IPS-18a (cell line): ENCODE results near the gene RHOD.
A peak's percentile ranks its signal among the peaks of the same experiment; 100 is the strongest.

Experiments
- H3K27ac ChIP-seq: one replicate; pipeline ENCODE4 v1.5.1; 2013; ENCODE audit warnings: low read length
- H3K27me3 ChIP-seq: one replicate; pipeline ENCODE4 v1.6.1; 2013; ENCODE audit warnings: mild to moderate bottlenecking, low read length; ENCODE audit not compliant: control insufficient read depth, insufficient read depth
- H3K36me3 ChIP-seq: one replicate; pipeline ENCODE4 v1.6.1; 2013; ENCODE audit warnings: low read depth, low read length; ENCODE audit not compliant: control insufficient read depth
- H3K4me1 ChIP-seq: one replicate; pipeline ENCODE4 v1.6.1; 2013; ENCODE audit warnings: low read depth, low read length; ENCODE audit not compliant: control insufficient read depth
- H3K4me3 ChIP-seq: one replicate; pipeline ENCODE4 v1.5.1; 2013; ENCODE audit warnings: low read length
- H3K9ac ChIP-seq: one replicate; pipeline ENCODE4 v1.6.1; 2013; ENCODE audit warnings: mild to moderate bottlenecking, low read length, moderate library complexity
- H3K9me3 ChIP-seq: one replicate; pipeline ENCODE4 v1.6.1; 2013; ENCODE audit warnings: low read depth, low read length; ENCODE audit not compliant: control insufficient read depth

RHOD gene

DNA sequence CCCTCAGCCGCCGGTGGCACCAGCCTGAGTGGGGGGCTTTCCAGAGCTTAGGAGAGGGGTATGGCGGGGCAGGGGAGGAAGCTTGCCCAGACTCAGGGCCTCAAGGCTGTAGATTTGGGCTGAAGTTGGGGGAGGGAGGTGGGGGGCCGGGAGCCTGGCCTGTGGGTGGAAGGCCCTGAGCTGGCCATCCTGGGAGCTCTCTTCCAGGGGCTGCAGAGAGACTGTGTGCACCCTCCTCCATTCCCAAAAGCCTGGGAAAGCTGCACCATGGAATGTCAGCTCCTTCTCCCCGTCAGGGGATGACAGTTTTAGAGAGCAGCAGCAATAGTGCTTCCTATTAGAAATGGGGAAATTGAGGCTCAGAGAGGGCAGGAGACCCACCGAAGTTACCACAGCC, 32.7 kb upstream of the RHOD start:
- no peak overlapping the region for H3K27ac ChIP-seq
- H3K27me3 ChIP-seq, result peaks cover 36% of the 10 kb centered on the region
- H3K4me3 ChIP-seq, result peak overlapping the region; percentile 34
- H3K9ac ChIP-seq, result no peak overlapping the region
- peaks cover 3% of the 10 kb centered on the region for H3K4me1 ChIP-seq
- H3K9me3 ChIP-seq, result no peaks in the 10 kb centered on the region
- no peaks in the 10 kb centered on the region for H3K36me3 ChIP-seq

DNA sequence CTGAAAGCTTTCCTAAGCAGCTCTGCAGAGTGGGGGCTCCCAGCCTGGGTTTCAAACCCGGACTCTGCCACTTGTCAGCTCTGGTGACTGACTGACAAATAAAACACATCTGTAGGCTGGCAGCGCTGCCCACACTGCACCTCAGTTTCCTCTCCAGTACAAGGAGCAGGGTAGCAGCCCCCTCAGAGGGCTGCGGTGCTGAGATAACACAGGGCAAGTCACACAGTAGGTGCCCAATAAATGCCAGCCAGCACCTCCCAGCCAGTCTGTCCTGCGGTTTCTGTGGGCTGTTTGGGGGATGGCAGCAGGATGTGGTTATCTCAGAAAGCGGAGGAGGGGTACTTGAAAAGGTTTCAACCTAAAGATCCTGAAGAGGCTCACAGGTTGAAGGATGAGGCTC, 32.2 kb upstream of the RHOD start:
- Histone ChIP-seq H3K27me3 (peaks cover 36% of the 10 kb centered on the region), H3K36me3 (no peaks in the 10 kb centered on the region), H3K4me1 (peaks cover 3% of the 10 kb centered on the region), H3K27ac (no peak overlapping the region), H3K4me3 (no peak overlapping the region), H3K9ac (no peak overlapping the region), H3K9me3 (no peaks in the 10 kb centered on the region)

DNA sequence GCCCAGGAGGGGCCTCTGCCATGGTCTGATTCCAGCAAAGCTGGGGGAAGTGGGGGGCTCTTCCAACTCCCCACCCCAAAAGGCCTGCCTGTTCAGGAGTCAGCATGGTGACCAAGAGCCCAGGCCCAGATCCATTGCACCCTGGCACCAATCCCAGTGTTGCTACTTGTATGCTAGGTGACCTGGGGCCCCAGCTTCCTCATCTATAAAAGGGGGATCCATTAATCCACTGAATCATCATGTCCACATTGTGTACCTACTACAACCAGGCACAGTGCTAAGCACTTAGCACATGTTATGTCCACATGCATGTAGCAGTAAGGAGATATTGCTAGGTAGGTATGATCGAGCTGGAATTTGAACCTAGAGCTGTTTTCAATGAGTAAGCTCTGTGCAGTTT, 31.7 kb upstream of the RHOD start:
- no peak overlapping the region for H3K27ac ChIP-seq
- no peaks in the 10 kb centered on the region for H3K9me3 ChIP-seq
- H3K9ac ChIP-seq, result no peak overlapping the region
- H3K27me3 ChIP-seq, result peaks cover 36% of the 10 kb centered on the region
- H3K36me3 ChIP-seq, result no peaks in the 10 kb centered on the region
- H3K4me1 ChIP-seq, result peaks cover 3% of the 10 kb centered on the region
- no peak overlapping the region for H3K4me3 ChIP-seq

DNA sequence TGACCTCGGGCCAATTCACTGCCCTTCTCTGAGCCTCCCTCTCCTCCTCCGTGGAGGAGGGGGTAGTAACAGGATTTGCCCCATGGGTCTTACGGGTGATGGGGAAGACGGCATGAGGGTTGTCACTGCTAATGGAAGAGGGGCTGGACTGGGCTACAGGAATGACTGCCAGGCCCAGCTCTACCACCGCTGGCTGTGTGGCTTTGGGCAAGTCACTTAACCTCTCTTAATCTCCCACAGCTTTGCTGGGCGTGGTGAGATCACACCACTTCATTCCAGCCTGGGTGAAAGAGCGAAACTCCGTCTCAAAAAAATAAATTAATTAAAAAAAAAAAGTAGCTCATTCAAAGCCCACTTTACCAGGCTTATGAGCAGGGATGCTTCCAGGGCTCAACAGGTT, 30.9 kb upstream of the RHOD start:
- Histone ChIP-seq H3K27me3 (peaks cover 36% of the 10 kb centered on the region), H3K4me1 (peaks cover 3% of the 10 kb centered on the region), H3K27ac (no peak overlapping the region), H3K36me3 (no peaks in the 10 kb centered on the region), H3K4me3 (no peak overlapping the region), H3K9ac (no peak overlapping the region), H3K9me3 (no peaks in the 10 kb centered on the region)

DNA sequence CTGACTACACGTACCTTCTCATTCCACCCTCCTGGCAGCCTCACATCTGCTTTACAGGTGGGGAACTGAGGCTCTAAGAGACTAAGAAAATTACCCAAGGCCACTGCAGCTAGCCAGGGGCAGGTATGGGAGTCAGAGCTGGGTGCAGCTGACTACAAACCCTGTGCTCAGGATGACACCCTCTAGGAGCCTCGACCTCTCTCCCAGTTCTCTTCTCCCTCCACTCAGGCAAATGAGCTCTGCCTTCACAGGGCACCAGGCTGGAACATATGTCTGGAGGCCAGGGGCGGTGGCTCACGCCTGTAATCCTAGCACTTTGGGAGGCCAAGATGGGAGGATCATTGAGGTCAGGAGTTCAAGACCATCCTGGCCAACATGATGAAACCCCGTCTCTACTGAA, 29.7 kb upstream of the RHOD start:
- Histone ChIP-seq H3K9ac (no peak overlapping the region), H3K4me1 (peaks cover 3% of the 10 kb centered on the region), H3K9me3 (no peaks in the 10 kb centered on the region), H3K27ac (no peak overlapping the region), H3K27me3 (peaks cover 34% of the 10 kb centered on the region), H3K36me3 (no peaks in the 10 kb centered on the region), H3K4me3 (no peak overlapping the region)

DNA sequence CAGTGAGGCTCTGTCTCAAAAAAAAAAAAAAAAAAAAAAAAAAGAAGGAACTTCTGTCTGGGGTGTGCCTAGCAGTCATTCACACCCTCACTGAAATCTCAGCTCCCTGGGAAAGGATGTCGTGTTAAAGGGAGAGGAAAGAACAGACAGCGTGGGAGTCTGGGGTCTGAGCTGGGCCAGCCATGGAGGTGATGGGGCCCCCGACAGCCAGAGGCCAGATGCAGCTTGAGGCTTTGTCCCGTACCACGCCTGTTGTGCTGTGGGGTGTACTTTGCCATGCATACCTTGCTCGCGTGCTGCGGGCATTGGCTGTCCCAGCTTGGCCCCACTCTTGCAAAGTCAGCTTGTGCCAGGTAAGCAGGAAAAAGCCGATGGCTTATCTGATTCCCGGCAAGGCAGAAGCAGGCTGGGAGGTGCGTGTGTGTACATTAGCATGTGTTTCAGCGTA, 29.1 kb upstream of the RHOD start:
- no peaks in the 10 kb centered on the region for H3K36me3 ChIP-seq
- peaks cover 1% of the 10 kb centered on the region for H3K4me1 ChIP-seq
- H3K9ac ChIP-seq, result no peak overlapping the region
- no peak overlapping the region for H3K4me3 ChIP-seq
- H3K9me3 ChIP-seq, result no peaks in the 10 kb centered on the region
- H3K27me3 ChIP-seq, result peaks cover 28% of the 10 kb centered on the region
- no peak overlapping the region for H3K27ac ChIP-seq

DNA sequence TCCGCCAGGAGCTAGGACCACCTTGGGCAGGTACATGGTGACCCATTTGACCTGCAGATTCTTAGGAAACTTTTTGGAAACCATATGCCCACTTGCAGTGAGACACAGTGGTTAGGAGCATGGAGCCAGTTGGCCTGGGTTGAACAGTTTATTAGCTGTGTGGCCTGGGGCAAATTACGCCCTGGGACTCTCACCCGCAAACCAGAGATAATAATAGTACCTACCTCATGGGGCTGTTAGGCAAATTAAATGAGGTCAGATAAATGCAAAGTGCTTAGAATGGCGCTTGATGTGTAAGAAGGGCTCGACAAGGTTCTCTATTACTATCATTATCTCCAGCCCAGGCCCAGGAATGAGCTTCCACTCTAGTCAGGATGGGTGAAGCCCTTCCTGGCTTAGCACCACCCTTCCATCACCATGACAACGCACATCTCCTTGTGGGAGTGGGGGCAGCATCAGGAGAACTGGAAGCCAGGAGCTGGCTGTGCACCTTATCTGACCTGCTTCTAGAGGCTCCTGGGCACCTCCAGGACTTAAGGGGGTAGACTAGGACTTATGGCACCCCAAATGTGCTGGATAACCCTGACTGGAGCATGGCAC, 28.6 kb upstream of the RHOD start:
- no peaks in the 10 kb centered on the region for H3K9me3 ChIP-seq
- peaks cover 23% of the 10 kb centered on the region for H3K27me3 ChIP-seq
- H3K4me1 ChIP-seq, result no peaks in the 10 kb centered on the region
- no peaks in the 10 kb centered on the region for H3K36me3 ChIP-seq
- H3K4me3 ChIP-seq, result no peak overlapping the region
- no peak overlapping the region for H3K9ac ChIP-seq
- H3K27ac ChIP-seq, result no peak overlapping the region

DNA sequence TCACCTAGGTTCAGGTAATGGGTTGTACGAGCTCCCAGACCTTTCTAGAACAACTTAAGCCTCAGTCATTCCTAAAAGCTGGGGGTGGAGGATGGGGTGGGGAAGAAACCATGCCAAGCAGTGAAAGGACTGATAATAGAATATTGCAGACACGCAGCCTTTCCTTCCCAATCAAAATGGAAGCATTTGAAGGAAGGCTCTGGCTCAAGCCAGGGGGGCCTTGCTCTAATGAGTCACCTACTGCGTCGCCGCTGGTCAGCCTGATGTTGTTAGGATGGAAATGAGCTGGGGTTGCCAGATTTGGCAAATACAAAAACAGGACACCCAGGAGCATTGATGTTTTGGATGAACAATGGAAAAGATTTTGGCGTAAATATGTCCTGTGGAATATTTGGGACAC, 27.5 kb upstream of the RHOD start:
- no peaks in the 10 kb centered on the region for H3K9me3 ChIP-seq
- H3K4me1 ChIP-seq, result no peaks in the 10 kb centered on the region
- H3K27ac ChIP-seq, result no peak overlapping the region
- no peak overlapping the region for H3K9ac ChIP-seq
- H3K36me3 ChIP-seq, result no peaks in the 10 kb centered on the region
- peaks cover 13% of the 10 kb centered on the region for H3K27me3 ChIP-seq
- no peak overlapping the region for H3K4me3 ChIP-seq

DNA sequence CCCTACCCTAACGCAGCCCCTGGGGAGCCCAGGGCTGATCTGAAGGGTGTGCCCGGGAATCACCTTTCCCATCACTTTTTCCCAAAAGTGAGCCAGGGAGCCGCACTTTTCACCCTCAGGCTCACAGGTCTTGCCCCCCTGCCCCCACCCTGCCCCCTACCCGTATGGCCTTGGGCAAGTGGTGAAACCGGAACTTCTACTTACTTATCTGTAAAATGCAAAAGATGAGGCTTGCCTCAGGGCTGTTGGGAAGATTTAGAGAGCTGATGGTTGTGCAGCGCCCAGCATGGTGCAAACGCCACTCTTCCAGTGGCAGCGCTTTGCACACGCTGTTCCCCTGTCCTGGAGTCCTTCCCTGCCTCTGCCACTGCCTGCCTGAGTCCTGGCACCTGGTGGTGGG, 25.7 kb upstream of the RHOD start:
- H3K36me3 ChIP-seq, result no peaks in the 10 kb centered on the region
- H3K9me3 ChIP-seq, result no peaks in the 10 kb centered on the region
- H3K4me3 ChIP-seq, result no peak overlapping the region
- no peaks in the 10 kb centered on the region for H3K27me3 ChIP-seq
- no peak overlapping the region for H3K27ac ChIP-seq
- no peak overlapping the region for H3K9ac ChIP-seq
- H3K4me1 ChIP-seq, result no peaks in the 10 kb centered on the region

DNA sequence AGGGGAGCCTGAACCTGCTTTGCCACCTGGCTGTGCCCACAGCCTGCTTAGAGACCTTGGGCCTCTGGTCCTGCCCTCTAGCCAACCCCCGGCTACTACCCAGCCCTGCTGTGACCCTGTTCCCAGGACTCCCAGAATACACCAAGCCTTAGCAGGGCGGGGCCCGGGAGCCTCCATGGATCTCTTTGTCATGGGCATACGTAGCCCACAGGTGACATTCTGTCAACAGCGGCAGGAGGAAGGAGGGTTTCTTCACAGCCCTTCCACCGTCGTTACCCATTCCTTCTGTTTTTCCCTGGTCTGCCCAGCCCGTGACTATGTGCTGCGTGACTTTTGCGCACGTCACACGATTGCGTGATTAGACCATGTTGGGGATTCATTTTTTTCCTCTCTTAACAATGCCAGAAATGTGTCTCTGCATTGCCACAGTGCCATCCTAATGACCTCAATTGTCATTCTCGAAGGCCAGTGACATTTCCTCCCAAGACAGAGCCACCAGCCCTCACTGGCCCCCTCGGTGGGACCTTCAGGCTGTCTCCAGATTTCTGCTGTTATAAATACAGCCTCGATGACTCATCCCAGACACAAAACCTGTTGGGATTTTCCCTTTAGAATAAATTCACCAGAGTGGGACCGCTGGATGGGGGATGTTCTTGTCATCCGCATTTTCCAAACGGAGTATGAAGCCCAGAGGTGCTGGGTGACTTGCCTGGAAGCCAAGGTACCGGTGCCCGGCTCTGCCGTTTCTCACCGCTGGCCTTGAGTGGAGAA, 24.7 kb upstream of the RHOD start:
- H3K4me3 ChIP-seq, result no peak overlapping the region
- H3K4me1 ChIP-seq, result no peaks in the 10 kb centered on the region
- no peak overlapping the region for H3K27ac ChIP-seq
- H3K9ac ChIP-seq, result no peak overlapping the region
- no peaks in the 10 kb centered on the region for H3K9me3 ChIP-seq
- H3K27me3 ChIP-seq, result no peaks in the 10 kb centered on the region
- H3K36me3 ChIP-seq, result no peaks in the 10 kb centered on the region

DNA sequence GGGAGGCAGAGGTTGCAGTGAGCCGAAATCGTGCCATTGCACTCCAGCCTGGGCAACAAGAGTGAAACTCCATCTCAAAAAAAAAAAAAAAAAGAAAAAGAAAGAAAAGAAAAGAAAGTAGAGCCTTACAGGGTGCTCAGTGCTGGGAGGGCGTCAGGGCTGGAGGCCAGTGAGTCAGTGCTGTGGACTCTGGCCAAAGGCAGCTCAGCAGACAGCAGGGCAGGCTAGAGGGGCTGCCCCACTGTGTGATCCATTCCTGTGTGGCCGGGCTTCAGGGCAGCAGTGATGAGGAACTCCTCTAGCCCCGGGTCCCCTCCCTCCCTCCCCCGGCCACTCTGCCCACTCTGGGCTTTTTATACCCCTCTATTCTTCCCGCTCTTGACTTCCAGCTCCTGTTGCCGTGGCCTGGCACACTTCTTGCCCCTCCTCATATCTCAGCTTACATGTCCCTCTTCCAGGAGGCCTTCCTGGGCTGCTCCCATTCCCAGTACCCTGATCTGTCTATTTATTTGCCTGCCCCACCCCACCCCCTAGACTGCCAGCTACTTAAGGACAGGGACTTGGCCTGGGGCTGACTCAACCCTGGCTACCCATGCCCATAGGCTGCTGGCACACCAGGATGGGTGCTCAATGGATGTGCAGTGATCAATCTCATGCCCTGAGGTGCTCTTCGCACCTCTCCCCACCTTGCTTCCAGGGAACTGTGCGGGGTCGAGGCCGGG, 23.7 kb upstream of the RHOD start:
- Histone ChIP-seq H3K9ac (no peak overlapping the region), H3K9me3 (no peaks in the 10 kb centered on the region), H3K27ac (no peak overlapping the region)

More for the DNA sequence above, 23.7 kb upstream of the RHOD start:
- H3K27me3 ChIP-seq, result no peaks in the 10 kb centered on the region
- H3K4me3 ChIP-seq, result no peak overlapping the region
- H3K36me3 ChIP-seq, result no peaks in the 10 kb centered on the region
- H3K4me1 ChIP-seq, result no peaks in the 10 kb centered on the region
